Muscle layer of duodenum (tissue), 2 donors: ENCODE results near the gene MLLT10.
A peak's percentile ranks its signal among the peaks of the same experiment; 100 is the strongest.

ENCODE experiments used
- H3K27ac ChIP-seq: one replicate; pipeline ENCODE4 v1.7.0; 2013; ENCODE audit warnings: mild to moderate bottlenecking, low read length
- H3K27me3 ChIP-seq: one replicate; pipeline ENCODE4 v1.7.0; 2013; ENCODE audit warnings: low read depth, mild to moderate bottlenecking, control low read depth, low read length
- H3K36me3 ChIP-seq, 2 donors: one replicate each; pipeline ENCODE4 v1.7.0; 2013; ENCODE audit warnings: low read length in 2 of 2, control low read depth in 1 of 2, mild to moderate bottlenecking in 1 of 2; ENCODE audit not compliant: insufficient read depth in 2 of 2, control insufficient read depth in 1 of 2
- H3K4me1 ChIP-seq, 2 donors: one replicate each; pipeline ENCODE4 v1.7.0; 2013; ENCODE audit warnings: low read length in 2 of 2, mild to moderate bottlenecking in 2 of 2, control low read depth in 1 of 2, moderate library complexity in 1 of 2; ENCODE audit not compliant: insufficient read depth in 2 of 2, control insufficient read depth in 1 of 2
- H3K4me3 ChIP-seq, 2 donors: one replicate each; pipeline ENCODE4 v1.7.0; 2013; ENCODE audit warnings: low read length in 2 of 2, low read depth in 1 of 2, mild to moderate bottlenecking in 1 of 2
- H3K9me3 ChIP-seq, 2 donors: one replicate each; pipeline ENCODE4 v1.7.0; 2013; ENCODE audit warnings: low read length in 2 of 2, control low read depth in 1 of 2, mild to moderate bottlenecking in 1 of 2; ENCODE audit not compliant: control insufficient read depth in 1 of 2
- donor health status: healthy.

MLLT10 gene

GRCh38 chr10:21526188-21526859 lies 7.7 kb upstream of the MLLT10 start:
- Histone ChIP-seq H3K9me3 (no peaks in the 10 kb centered on the region), H3K4me1 (peaks cover 5 to 26% of the 10 kb centered on the region in 2 donors), H3K27ac (peak overlapping the region; percentile 95), H3K36me3 (peaks cover 0 to 3% of the 10 kb centered on the region in 2 donors), H3K4me3 (peak overlapping the region; percentile 68 to 85), H3K27me3 (no peaks in the 10 kb centered on the region)

- no peaks in the 10 kb centered on the region for H3K27me3 ChIP-seq
- H3K27ac ChIP-seq, result peak overlapping the region; percentile 95
- H3K4me3 ChIP-seq, result peak overlapping the region; percentile 68 to 85
- H3K9me3 ChIP-seq, result no peaks in the 10 kb centered on the region
- peaks cover 6 to 26% of the 10 kb centered on the region in 2 donors for H3K4me1 ChIP-seq
- H3K36me3 ChIP-seq, result peaks cover 0 to 3% of the 10 kb centered on the region in 2 donors
Measured at GRCh38 chr10:21526860-21527597, 7.0 kb upstream of the MLLT10 start.

GRCh38 chr10:21527598-21528235 lies 6.3 kb upstream of the MLLT10 start:
- Histone ChIP-seq H3K4me3 (peak overlapping the region; percentile 47 to 85), H3K9me3 (no peaks in the 10 kb centered on the region), H3K27me3 (no peaks in the 10 kb centered on the region), H3K4me1 (peaks cover 10 to 26% of the 10 kb centered on the region in 2 donors), H3K27ac (peak overlapping the region; percentile 52), H3K36me3 (peaks cover 0 to 3% of the 10 kb centered on the region in 2 donors)

DNA sequence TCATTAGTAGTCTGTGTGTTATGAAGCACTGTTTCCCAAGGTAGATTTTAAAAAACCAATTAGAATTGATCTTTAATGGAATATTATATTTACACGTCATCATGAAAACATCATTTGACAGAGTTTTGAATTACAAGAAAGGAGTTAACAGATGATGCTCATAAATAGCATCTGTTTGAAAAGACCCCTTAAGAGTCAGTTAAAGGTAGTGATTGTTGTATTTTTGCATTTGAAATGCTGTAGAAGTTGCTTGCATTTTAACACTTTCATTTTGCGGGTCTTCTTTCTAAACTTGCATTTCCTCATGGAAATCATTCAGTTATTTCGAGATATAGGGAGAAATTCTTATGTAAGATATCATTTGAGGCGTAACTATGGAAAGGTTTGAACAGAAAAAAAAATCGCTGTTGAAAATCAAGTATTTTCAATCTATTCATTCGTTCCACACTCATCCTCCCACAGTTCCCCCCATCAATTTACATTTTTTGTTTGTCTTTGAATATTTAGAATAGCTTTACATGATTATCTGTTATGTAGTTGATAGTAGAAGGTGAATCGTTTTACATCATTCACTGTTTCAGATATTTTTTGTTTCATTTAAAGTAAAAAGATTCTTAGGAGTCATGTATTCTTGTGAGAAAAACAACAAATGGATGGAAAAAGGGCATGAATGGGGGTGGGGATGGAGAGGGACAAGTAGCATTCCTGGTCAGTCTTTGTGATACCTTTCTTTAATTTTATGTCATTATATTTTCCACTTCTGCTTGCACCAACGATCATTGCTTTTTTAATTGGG lies 5.6 kb upstream of the MLLT10 start:
- H3K4me1 ChIP-seq, result peaks cover 12 to 19% of the 10 kb centered on the region in 2 donors

GRCh38 chr10:21529032-21529910 lies 4.8 kb upstream of the MLLT10 start:
- H3K27ac ChIP-seq, result peak overlapping the region; percentile 52
- peak overlapping the region; percentile 47 to 85 for H3K4me3 ChIP-seq
- H3K4me1 ChIP-seq, result peaks cover 12 to 15% of the 10 kb centered on the region in 2 donors

More for the DNA sequence above, 5.6 kb upstream of the MLLT10 start:
- Histone ChIP-seq H3K9me3 (no peaks in the 10 kb centered on the region), H3K36me3 (peaks cover 0 to 3% of the 10 kb centered on the region in 2 donors), H3K27ac (peak overlapping the region; percentile 52), H3K4me3 (peak overlapping the region; percentile 47 to 85), H3K27me3 (no peaks in the 10 kb centered on the region)

DNA sequence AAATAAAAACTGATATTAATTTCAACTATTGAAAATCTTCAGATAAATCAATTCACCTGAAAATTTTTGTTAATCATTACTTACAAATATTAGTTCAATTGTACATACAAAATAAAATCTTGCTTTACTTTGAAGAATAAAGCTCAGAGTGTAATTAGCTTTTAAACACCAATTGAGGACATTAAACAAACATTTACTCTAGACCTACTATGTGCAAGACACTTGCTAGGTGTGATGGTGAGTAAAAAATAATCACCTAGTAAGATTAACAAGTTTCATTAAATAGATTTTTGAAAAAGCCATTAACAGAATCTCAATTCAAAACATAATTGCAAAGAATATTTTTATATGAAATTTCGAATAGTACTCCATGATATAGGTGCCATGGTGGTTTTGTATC lies 3.9 kb upstream of the MLLT10 start:
- Histone ChIP-seq H3K27me3 (no peaks in the 10 kb centered on the region), H3K36me3 (peaks cover 0 to 3% of the 10 kb centered on the region in 2 donors), H3K4me3 (no peak overlapping the region), H3K9me3 (no peaks in the 10 kb centered on the region), H3K4me1 (peaks cover 7 to 14% of the 10 kb centered on the region in 2 donors), H3K27ac (no peak overlapping the region)

More at GRCh38 chr10:21529032-21529910, 4.8 kb upstream of the MLLT10 start:
- no peaks in the 10 kb centered on the region for H3K9me3 ChIP-seq
- peaks cover 0 to 3% of the 10 kb centered on the region in 2 donors for H3K36me3 ChIP-seq
- no peaks in the 10 kb centered on the region for H3K27me3 ChIP-seq

DNA sequence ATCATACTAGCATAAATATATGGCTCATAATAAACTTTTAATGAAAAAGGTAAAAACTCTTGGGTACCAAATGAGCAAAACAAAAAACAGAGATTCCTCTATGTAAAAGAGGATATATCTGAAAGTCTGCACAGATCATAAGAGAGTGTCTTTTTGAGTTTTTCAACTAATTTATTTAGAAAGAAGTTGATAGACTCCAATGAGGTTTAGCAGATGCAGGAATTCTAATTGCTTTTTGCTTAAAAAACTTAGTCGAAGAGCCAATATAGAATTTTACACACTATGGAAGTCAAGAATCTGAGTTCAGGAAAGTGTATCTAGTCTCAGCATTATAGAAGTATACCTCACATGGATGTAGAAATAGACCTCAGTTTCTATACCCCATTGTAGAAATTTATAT lies 3.4 kb upstream of the MLLT10 start:
- Histone ChIP-seq H3K4me3 (no peak overlapping the region), H3K36me3 (peaks cover 0 to 3% of the 10 kb centered on the region in 2 donors), H3K9me3 (no peaks in the 10 kb centered on the region), H3K27me3 (no peaks in the 10 kb centered on the region), H3K27ac (no peak overlapping the region), H3K4me1 (peaks cover 7 to 9% of the 10 kb centered on the region in 2 donors)

DNA sequence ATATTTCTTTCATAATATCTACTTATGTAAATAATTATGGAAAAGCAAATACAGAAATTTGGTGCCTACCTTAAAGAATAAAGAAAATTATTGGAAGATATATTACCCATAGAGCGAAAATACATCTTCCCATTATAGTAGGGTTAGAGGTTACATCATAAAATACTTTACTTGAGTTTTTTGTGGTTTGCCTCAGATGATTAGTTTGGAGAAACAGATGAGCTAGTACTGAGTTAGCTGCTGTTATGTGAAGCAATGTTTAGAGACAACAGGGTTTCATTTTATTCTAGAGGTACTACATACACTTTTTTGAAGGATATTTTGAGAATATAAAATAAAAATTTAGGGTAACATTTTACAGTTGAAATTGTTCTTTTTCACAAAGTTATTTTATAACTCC lies 2.9 kb upstream of the MLLT10 start:
- H3K27me3 ChIP-seq, result no peaks in the 10 kb centered on the region
- peaks cover 7 to 12% of the 10 kb centered on the region in 2 donors for H3K4me1 ChIP-seq
- no peak overlapping the region for H3K4me3 ChIP-seq
- H3K9me3 ChIP-seq, result no peaks in the 10 kb centered on the region
- no peak overlapping the region for H3K27ac ChIP-seq
- peaks cover 0 to 3% of the 10 kb centered on the region in 2 donors for H3K36me3 ChIP-seq

- Histone ChIP-seq H3K4me3 (peak overlapping the region; percentile 68 to 79), H3K27ac (peak overlapping the region; percentile 92), H3K36me3 (no peaks in the 10 kb centered on the region), H3K4me1 (peaks cover 7 to 9% of the 10 kb centered on the region in 2 donors), H3K9me3 (no peaks in the 10 kb centered on the region), H3K27me3 (no peaks in the 10 kb centered on the region)
Measured at GRCh38 chr10:21532694-21533466, 1.2 kb upstream of the MLLT10 start.

GRCh38 chr10:21534280-21534586 lies 201 bp downstream of the MLLT10 start:
- Histone ChIP-seq H3K36me3 (peaks cover 0 to 5% of the 10 kb centered on the region in 2 donors), H3K27ac (no peak overlapping the region)

More at GRCh38 chr10:21534280-21534586, 201 bp downstream of the MLLT10 start:
- Histone ChIP-seq H3K4me3 (peak overlapping the region in 1 of 2 donors; percentile 68), H3K27me3 (no peaks in the 10 kb centered on the region), H3K9me3 (no peaks in the 10 kb centered on the region), H3K4me1 (peaks cover 4 to 7% of the 10 kb centered on the region in 2 donors)
